Stimulated activated CD8-positive, alpha-beta memory T cell treated with anti-CD3 and anti-CD28 coated beads, Interleukin-7, amount 100 ng/mL, for 1 hour (primary cell): ENCODE results near the gene MAPK14.
"Not testable (repeated sequence)": the region's sequence is repeated elsewhere in the genome, so short reads cannot be mapped to it uniquely, and the experiment has no call there.

Source experiments
- DNase-seq, 2 donors: peaks; one replicate each; pipeline ENCODE4 v3.0.0-alpha.2; 2020; ENCODE audit warnings: low read depth in 2 of 2

Gene MAPK14

DNA sequence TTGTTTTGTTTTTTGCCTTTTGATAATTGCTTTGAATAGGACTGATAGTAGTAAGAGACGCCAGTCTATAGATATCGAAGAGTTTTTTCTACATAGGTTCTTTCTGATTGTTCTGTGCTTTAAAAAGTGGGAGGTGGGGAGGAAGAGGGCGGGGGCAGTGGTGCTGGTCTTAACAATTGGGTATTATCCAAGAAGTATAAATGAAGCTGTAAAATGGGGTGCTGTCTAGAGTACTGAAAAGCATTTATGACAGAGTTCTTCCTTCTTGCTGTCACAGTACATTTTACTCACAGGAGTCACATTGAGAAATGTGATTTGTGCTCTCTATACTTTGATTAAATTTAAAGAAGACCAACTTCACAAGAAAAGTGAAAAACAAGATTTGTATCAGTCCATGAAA lies 41.0 kb downstream of the MAPK14 start:
- no peak for DNase-seq

DNA sequence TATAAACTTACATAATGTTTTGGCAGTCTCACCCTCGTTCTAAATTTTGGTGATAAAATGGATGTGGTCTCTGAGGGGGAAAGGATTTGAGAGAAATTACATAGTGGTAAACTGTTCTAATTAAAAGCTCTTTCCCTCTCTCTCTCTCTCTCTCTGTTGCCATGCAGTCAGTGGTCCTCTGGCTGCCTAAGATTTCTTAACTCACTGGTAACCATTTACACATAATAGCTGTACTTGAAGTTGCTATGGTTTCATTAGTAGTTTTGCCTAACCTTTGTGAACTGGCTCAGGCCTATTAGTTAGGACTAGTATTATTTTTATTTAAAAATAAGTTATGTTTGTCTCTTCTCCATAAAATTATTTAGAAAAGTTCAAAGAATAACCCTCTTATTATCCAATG lies 42.0 kb downstream of the MAPK14 start:
- no peak for DNase-seq

DNA sequence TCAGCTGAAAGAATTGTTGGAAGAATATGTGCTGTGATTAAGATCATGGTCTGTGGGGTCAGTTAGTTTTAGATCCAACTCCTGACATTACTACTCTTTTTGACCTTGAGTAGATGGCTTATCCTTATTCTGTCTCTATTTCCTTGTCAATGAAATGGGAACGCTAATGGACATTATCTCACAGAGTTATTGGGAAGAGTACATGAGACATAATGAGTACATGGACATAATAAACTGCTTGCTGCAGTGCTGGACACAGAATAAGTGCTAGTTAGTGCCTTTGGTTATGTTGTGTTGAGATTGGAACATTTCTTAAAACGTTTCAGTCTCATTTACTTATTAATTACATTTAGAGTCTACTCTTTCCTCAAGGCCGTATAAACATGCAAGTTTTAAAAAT lies 42.6 kb downstream of the MAPK14 start:
- no peak for DNase-seq

GRCh38 chr6:36071281-36071680 lies 43.7 kb downstream of the MAPK14 start:
- DNase-seq: no peak

DNA sequence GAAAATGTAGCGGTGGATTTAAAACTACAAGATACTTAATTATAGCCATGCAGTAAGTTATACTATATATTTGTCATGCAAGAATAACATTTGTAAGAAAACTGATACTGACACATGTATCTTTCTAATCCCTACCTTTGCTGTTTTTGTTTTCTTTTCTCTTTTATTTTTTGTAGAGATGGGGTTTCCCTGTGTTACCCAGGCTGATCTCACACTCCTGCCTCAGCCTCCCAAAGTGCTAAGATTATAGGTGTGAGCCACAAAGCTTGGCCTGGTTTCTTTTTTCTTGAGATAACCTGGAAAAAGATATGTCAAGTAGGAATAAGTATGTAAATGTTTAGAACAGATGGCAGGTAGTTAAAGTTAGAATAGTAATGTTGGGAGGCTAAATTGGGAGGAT lies 44.1 kb downstream of the MAPK14 start:
- no peak for DNase-seq

- DNase-seq: no peak
Observed at GRCh38 chr6:36072681-36073080, 45.1 kb downstream of the MAPK14 start.

DNA sequence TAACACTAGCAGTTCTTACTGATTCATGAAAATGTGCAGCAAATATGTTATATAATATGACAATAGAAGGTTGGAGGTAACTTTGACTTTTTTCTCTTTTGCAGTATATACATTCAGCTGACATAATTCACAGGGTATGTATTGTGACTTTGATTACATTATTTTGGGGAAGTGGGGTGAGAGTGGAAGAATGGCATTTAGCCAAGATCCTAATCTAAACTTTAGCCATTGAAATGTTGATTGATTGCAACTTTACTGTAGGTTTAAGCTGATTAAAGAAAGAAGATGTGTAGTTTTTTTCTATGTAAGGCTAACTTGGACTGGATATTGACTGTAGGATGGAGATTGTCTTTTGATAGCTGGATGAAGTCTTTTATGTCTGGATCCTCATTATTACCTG lies 46.0 kb downstream of the MAPK14 start:
- no peak for DNase-seq

GRCh38 chr6:36075656-36076055 lies 48.0 kb downstream of the MAPK14 start:
- DNase-seq: no peak

DNA sequence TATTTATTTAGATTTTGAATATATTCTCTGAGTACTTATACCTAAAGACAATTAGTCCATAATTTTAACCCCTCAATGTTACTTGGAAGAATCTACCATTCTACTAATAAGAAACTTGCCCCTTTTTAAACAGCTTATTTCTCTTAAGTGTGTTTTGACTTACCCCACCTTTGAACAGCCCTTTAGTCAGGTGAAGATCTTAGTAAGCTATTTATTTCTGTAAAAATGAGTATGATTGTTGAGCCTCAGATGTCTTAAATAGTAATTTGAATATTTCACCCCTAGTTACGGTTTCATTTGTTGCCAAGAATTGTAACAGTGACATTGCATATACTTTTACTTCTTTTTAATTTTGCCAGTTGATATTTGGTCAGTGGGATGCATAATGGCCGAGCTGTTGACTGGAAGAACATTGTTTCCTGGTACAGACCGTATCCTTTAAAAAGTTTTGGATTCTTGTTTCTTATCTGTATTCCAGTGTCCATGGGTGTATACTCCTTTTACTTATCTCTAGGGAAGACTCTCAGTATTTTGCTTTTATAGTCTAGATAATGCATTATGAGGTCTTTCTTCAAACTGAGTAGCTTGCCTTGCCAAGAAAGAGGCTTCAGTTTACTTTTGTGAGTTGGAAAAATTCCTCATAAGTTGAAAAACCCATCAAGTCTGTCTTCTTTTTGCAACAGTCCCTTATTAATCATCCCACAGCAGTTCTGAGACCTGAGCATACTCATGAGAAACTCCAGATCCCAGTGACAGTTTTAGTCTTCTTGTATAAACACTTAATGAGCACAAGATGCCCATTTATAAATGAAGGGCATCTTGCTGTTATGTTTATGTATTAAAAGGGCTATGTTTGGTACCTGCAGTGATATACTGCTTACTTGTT lies 48.8 kb downstream of the MAPK14 start:
- no peak for DNase-seq

- DNase-seq: no peak
Observed at GRCh38 chr6:36078159-36078558, 50.6 kb downstream of the MAPK14 start.

GRCh38 chr6:36079601-36080000 lies 52.0 kb downstream of the MAPK14 start:
- no peak for DNase-seq

DNA sequence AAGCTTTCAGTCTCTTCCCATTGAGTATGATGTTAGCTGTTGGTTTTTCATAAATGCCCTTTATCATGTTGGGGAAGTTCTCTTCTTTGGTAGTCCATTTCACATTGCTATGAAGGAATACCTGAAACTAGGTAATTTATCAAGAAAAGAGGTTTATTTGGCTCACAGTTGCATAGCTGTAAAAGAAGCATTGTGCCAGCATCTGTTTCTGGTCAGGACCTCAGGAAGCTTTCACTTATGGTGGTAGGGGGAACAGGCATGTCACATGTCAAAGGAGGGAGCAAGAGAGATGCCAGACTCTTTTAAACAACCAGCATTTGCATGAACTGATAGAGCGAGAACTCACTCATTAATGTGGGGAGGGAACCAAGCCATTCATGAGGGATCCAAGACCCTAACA lies 54.7 kb downstream of the MAPK14 start:
- DNase-seq: no peak

- DNase-seq: no peak
Observed at GRCh38 chr6:36083446-36083845, 55.8 kb downstream of the MAPK14 start.

GRCh38 chr6:36088204-36088603 lies 60.6 kb downstream of the MAPK14 start:
- not testable (repeated sequence) for DNase-seq

DNA sequence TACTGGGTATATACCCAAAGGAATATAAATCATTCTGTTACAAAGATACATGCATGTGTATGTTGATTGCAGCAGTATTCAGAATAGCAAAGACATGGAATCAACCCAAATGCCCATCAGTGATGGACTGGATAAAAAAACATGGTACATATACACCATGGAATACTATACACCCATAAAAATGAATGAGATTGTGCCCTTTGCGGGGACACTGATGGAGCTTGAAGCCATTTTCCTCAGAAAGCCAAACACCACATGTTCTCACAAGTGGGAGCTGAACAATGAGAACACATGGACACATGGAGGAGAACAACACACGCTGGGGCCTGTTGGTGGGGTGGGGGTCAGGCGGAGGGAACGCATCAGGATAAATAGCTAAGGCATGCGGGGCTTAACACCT lies 61.4 kb downstream of the MAPK14 start:
- DNase-seq: no peak

DNA sequence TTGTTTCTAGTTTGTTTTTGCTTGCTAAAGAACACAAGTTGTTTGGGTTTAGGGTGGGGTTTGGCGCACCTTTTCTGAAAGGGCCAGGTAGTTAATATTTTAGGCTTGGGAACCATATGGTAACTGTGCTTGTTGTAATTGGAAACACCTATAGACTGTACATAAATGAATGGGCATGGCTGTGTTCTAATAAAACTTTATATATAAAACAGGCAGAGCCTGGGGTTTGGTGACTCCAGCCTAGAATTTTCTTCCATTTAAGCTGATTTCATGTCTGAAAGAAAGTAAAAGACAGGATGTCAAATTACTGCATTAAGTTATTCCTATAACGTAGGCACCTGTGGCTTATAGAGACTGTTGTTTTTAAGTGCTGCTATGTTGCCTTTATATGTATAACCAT lies 66.6 kb downstream of the MAPK14 start:
- no peak for DNase-seq

- peak; percentile 58 to 76 for DNase-seq
Observed at GRCh38 chr6:36094753-36095496, 67.3 kb downstream of the MAPK14 start.

- DNase-seq: no peak
Observed at GRCh38 chr6:36095497-36096391, 68.1 kb downstream of the MAPK14 start.

DNA sequence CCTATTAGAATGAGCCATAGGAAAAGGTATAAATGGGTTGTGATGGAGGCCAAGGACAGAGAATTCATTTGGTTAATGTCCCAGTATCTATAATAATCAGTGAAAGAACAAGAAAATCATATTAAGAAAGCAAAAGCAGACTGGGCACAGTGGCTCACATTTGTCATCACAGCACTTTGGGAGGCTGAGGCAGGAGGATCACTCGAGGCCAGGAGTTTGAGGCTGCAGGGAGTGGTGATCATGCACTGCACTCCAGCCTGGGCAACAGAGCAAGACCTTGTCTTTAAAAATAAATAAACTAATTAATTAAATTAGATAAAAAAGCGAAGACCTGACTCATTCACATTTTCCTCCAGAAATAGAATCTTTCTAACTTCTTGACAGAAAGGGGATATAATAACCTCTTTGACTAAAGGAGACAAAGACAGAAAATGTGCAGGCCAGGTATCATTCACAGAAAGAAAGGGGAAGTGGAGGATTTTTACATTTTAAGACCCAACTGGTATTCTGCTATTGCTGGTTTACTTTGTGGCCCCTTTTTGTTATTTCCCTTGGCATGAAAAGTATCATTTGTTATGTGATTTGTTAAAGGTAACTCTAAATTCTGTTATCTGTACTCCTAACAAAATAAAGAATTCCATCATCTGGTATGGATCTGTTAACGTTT lies 70.8 kb downstream of the MAPK14 start:
- no peak for DNase-seq

GRCh38 chr6:36098920-36099647 lies 71.5 kb downstream of the MAPK14 start:
- DNase-seq: no peak
